ENCODE measurements around the gene ARRDC5.
"Not testable (repeated sequence)": the region's sequence is repeated elsewhere in the genome, so short reads cannot be mapped to it uniquely, and the experiment has no call there.

ARRDC5 gene

DNA sequence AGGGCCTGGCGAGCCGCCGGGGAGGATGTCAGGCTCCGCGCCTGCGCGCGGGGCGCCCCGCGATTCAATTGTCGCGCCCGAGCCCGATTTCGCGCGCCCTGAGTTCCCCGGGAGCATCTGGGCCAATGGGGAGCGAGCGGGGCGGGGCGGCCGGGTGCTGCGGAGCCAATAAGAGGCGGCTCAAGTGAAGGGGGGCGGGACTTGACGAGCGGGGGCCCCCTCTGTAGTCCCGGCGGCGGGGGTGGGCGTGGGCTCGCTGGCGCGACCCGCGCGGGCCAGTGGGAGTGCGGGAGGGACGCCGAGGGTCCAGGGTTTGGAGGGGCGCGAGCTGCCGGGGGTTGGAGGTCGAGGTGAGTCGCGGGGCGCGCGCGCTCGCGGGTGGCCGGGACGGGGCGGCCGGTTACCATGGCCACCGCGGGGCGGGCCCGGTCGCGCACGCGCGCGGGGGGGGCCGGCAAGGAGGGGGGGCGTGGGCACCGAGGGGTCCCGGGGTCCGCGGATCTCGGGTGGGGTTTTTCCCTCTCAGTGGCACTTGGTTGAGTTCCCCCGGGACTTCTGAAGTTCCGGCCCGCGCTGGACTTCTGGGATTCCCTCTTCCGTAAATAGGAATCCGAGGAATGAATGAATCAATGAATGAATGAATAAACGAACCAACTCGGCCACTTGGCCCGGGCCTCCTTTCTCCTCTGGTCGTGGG lies 7.3 kb upstream of the ARRDC5 start:
- DNase-seq: peak; percentile 92 to 93

DNA sequence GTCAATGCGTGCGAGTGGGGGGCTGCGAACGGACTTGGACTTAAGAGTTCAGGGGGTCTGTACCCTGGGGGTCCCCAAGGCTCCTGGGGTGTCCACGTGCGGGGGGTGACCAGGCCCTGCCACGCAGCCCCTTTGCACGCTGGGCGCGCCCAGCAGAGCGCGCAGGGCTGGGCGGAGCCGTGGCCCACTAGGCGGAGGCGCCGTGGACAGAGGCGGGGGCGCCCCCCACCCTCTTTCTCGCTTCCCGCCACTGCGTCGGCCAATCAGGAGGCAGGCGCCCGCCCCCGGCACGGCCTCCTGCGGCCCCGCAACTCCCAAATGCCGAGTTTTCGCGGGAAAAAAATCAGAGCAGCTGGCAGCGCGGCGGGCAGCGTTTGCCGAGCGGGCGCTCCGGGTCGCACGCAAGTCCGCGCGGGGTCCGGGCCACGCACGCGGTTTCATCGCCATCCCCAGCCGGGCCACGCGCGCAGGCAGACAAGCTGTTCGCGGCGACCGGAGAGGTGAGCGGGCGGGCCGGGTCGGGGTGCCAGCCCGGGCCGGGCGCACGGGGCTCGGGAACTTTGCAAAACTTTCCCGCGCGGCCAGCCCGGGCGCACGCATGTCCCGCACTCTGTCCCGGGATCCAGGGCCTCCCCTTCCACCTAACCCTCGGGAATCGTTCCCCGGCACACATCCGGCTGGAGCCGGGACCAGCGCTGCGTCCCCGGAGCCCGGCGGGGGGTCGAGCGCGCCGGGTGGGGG lies 6.6 kb upstream of the ARRDC5 start, which contains the start of gene UHRF1:
Gene UHRF1, plus strand, starts transcription at position 346 of the 741 bp plus-strand sequence. CDS start 1,385 bp downstream, outside the sequence.
- peak in 1 of 2 donors; percentile 3 for DNase-seq

DNA sequence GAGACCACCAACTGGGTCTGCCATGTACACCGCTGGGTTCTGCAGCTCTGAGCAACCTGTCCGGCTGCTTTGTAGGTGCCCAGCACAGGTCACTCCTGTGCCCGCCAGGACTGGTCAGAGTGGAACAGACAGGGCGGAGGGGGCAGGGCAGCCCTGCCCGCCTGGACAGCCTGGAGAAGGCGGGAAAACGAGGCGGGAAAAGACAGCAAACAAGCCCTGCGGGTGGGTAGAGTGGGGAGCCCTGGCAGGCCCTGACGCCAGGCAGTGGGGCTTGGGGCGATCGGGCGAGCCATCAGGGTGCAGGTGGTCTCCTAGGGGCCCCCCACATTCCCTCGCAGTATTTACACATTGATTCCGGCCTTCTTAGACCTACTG lies 6.1 kb upstream of the ARRDC5 start:
- no peak for DNase-seq

DNA sequence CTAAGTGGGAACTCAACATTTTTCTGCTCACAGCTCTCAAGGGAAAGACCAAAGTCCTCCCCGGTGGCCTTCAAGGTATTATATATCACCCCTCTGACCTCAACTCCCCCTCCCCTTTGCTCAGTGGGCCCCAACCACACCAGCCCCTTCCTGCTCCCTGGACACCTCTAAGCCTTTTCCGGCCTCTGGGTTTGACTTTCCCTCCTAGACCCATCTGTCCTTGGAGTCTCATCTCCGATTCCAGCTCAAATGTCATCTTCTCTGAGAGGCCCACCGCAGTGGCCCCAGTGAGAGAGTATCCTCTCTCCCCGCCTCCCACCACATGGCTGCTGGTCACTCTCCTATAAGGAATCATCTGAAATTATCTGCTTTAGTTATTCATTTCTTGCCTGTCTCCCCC lies 5.7 kb upstream of the ARRDC5 start:
- no peak for DNase-seq

DNA sequence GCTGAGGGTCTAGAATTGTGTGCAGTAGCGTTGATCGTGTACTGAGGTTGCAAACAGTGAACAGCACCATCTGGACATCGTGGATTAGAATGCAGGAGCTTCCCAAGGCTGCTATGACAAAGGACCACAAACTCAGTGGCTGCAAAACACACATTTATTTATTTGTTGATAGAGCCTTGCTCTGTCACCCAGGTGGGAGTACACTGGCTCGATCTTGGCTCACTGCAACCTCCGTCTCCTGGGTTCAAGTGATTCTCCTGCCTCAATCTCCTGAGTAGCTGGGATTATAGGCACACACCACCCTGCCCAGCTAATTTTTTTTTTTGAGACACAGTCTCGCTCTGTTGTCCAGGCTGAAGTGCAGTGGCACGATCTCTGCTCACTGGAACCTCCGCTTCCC lies 4.3 kb upstream of the ARRDC5 start:
- no peak for DNase-seq

DNA sequence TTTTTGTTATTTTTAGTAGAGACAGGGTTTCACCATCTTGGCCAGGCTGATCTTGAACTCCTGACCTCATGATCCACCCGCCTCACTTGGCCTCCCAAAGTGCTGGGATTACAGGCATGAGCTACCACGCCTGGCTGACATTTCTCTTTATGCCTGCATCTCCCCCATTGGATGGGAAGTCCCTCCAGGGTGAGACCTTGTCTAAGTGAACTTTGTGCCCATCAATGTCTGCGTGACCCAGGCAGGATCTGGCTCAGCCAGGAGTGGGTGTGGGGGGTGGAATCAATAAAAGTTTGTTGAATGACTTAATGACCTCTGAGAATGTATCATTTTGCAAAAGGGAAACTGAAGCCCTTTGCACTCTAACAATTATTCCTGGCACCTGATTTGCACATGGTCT lies 1.8 kb upstream of the ARRDC5 start:
- no peak for DNase-seq

DNA sequence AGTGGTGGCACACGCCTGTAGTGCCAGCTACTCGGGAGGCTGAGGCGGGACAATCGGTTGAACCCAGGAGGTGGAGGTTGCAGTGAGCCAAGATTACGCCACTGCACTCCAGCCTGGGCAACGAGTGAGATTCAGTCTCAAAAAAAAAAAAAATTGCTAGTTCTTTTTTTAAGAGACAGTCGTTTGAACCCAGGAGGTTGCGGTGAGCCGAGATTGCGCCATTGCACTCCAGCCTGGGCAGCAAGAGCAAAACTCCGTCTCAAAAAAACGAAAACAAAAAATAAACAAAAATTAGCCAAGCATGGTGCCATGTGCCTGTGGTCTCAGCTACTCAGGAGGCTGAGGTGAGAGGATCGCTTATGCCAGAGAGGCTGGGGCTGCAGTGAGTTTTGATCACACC lies 1.8 kb downstream of the ARRDC5 start:
- DNase-seq: not testable (repeated sequence)

DNA sequence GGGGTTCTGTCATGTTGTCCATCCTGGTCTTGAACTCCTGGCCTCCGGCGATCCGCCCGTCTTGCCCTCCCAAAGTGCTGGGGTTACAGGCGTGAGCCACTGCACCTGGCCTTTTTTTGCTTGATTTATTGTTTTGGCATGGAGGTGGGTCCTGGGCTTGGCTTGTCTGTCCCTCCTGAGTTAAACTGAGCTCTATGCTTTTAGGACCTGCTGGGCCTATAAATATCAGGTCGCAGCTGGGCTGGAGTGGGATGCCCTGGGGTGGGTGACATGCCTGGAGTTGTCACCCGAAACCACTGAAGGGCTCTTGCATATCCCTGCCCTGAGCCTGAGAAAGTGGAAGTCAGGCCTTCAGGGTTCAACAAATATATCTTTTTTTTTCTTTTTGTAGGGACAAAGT lies 5.5 kb downstream of the ARRDC5 start:
- no peak for DNase-seq

DNA sequence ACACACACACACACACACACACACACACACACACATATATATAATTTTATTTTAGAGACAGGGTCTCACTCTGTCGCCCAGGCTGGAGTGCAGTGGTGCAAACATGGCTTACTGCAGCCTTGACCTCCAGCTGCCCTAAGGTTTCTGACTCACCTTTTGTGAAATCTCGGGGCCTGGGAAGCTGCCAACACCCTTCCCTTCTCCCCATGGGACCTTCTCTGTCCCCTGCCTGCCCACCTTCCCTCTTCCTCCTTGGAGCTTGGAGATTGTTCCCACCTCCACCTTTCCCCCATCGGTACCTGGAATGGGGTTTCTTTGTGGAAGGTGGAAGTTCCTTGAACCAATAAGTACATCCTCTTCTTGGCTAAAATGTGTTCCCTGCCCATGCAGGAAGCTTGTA lies 6.3 kb downstream of the ARRDC5 start:
- no peak for DNase-seq

DNA sequence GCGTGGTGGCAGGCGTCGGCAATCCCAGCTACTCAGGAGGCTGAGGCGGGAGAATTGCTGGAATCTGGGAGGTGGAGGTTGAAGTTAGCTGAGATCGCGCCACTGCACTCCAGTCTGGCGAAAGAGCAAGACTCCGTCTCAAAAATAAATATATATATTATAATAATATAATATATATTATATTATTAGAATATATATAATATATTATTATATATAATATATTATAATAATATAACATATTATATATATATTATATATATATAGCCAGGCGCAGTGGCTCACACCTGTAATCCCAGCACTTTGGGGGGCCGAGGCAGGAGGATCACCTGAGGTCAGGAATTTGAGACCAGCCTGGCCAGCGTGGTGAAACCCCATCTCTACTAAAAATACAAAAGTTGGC lies 9.7 kb downstream of the ARRDC5 start:
- DNase-seq: not testable (repeated sequence)

DNA sequence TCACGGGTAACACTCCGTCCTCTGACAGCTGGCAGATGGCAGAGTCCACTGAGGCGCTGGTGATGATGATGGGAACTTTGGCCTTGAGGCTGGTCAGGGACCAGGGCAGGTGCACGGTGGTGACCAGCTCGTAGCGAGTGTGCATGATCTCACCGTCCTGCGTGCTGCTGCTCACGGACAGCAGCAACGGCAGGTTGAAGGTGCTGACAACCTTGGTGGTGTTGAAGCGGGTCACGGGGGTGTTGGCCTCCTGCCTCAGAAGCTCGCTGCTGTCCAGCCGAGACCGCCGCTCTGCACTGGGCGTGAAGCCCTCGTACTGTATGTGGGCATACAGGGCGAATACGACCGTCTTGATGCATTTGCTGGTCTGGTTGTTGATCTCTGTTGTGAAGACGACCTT lies 11.6 kb downstream of the ARRDC5 start:
- no peak for DNase-seq

DNA sequence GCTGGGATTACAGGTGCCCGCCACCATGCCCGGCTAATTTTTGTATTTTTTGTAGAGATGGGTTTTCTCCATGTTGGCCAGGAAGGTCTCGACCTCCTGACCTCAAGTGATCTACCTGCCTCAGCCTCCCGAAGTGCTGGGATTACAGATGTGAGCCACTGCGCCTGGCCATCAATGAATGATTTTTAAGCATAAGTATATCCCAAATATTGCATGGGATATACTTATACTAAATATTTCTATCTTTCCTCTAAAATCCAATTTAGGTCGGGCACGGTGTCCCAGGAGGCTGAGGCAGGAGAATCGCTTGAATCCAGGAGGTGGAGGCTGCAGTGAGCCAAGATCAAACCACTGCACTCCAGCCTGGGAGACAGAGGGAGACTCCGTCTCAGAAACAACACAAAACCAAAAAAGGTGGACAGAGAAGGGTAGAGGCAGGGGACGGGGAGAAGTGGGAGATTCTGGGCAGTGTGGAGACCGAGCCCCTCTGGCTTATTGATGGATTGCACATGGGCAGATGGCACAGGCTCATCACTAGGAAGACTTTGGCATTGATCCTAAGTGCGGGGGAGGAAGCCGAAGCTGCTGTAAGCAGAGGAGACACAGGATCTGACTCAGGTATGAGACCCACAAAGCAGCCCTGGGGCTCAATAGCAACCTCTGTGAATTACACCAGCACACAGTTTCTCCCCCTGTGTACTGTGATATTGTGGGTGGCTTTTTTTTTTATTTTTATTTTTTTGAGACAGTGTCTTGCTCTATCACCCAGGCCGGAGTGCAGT lies 13.5 kb downstream of the ARRDC5 start:
- DNase-seq: no peak

DNA sequence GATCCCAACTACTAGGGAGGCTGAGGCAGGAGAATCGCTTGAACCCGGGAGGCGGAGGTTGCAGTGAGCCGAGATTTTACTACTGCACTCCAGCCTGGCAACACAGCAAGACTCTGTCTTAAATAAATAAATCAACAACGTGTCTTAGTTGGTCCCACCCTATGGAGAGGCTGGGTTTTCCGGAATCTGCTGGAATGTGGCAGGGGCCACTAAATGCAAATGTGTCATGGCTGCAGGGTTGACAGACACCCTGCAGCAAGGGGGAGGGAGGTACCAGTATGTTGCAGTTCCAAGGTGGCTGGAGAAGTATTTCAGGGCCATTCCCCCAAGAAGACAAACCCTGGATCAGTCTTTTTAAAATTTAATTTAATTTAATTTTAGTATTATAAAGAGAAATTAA lies 14.9 kb downstream of the ARRDC5 start:
- not testable (repeated sequence) for DNase-seq

DNA sequence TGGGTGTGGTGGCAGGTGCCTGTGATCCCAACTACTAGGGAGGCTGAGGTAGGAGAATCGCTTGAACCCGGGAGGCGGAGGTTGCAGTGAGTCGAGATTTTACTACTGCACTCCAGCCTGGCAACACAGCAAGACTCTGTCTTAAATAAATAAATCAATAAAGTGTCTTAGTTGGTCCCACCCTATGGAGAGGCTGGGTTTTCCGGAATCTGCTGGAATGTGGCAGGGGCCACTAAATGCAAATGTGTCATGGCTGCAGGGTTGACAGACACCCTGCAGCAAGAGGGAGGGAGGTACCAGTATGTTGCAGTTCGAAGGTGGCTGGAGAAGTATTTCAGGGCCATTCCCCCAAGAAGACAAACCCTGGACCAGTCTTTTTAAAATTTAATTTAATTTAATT lies 17.7 kb downstream of the ARRDC5 start:
- not testable (repeated sequence) for DNase-seq

DNA sequence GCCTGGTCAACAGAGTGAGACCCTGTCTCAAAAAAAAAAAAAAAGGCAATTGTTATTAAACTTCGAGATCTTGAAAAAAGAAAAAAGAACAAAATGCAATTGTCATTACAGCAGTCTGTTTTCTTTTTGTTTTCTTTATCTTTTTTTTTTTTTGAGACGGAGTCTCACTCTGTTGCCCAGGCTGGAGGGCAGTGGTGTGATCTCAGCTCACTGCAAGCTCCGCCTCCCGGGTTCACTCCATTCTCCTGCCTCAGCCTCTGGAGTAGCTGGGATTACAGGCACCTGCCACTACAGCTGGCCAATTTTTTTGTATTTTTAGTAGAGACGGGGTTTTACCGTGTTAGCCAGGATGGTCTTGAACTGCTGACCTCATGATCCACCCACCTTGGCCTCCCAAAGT lies 19.8 kb downstream of the ARRDC5 start:
- DNase-seq: not testable (repeated sequence)

DNA sequence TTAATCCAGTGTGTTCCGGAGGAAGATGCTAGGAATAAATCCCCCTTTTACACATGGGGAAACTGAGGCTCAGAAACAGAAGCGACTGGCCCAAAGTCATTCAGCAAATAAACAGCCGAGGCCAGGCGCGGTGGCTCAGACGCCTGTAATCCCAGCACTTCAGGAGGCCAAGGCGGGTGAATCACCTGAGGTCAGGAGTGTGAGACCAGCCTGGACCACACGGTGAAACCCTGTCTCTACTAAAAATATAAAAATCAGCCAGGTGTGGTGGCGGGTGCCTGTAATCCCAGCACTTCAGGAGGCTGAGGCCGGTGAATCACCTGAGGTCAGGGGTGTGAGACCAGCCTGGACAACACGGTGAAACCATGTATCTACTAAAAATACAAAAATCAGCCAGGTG lies 23.7 kb downstream of the ARRDC5 start:
- DNase-seq: no peak

DNA sequence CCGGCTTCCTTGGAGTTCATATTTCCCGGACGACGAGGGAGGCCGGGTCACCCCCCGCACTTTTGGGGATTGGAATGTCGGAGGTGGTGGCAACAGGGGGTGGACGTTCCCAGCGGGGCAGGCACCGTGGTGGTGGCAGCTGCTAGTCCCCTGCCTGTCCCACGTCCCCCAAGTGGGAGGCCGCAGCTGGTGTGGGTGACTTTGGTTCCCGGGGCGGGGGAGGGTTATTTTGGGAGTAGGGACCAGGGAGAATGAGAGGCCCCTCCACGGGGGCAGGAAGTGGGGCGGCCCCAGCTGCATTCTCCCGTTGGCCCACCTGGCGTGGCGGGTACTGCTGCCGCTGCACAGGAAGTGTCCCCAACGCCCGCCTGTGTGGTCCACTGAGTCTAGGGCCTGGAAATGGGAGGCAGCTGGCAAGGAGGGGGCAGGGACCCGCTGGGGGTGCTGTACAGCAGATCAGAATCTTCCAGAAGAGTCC lies 24.2 kb downstream of the ARRDC5 start:
- no peak for DNase-seq

DNA sequence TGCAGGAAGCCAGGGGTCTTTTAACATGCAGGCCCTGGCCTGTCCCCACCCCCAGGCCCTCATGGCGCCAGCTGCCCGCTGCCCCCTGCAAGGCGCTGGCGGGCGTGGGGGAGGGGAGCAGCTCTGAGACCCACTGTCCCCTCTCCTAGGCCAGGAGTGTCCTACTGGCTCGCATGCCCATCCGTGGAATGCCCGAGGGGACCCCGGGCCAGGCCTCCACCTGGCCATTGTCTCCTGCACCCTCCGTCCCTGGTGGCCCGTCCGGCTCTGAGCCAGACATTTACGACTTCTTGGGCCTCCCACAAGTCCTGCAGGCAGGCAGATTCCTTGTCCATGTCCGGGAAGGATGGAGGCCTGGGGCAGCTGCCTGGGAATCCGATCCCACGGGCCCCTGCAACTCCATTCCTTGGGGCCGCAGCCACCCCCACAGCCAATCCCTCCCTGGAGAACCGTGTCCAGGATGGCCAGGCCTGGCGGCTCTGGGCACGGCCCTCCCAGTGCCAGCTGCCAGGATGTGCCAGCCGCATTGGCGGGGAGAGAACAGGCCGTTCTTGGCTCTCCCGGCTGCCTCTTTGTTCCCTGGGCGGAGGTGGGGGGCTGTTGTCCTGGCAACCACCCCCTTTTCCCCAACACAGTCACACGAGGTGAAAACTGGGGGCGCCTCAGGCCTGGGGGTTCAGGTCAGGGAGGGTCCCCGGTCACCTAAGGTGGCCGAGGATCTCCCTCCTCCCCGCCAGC lies 24.8 kb downstream of the ARRDC5 start:
- no peak for DNase-seq

DNA sequence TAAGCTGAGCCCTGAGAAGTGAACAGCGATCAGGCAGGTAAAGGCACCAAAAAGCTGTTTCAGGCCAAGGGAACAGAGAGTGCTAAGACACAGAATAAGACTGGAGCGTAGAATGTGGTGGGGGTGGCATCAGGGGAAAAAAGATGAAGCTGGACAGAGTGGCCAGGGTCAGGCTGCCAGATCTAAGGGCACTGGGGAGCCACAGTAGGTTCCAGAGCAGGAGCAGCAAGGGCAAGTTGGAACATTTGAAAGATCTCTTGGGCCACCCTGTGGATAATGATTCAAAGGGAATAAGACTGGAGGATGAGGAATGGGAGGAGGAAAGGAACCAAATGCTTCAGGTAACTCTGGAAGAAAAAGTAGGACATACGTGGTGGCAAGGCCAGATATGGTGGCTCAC lies 28.8 kb downstream of the ARRDC5 start:
- DNase-seq: no peak

DNA sequence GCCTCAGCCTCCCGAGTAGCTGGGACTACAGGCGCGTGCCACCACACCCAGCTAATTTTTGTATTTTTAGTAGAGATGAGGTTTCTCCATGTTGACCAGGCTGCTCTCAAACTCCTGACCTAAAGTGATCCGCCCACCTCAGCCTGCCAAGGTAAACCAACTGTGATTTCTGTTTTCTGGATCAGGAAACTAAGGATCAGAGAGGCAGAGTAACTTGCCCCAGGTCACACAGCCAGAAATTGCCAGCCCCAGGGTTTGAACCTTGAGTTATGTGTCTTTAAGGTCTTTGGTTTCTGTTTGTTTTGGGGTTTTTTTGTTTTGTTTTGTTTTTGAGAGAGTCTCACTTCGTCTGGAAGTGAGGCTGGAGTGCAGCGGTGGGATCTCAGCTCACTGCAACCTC lies 31.0 kb downstream of the ARRDC5 start:
- no peak for DNase-seq

DNA sequence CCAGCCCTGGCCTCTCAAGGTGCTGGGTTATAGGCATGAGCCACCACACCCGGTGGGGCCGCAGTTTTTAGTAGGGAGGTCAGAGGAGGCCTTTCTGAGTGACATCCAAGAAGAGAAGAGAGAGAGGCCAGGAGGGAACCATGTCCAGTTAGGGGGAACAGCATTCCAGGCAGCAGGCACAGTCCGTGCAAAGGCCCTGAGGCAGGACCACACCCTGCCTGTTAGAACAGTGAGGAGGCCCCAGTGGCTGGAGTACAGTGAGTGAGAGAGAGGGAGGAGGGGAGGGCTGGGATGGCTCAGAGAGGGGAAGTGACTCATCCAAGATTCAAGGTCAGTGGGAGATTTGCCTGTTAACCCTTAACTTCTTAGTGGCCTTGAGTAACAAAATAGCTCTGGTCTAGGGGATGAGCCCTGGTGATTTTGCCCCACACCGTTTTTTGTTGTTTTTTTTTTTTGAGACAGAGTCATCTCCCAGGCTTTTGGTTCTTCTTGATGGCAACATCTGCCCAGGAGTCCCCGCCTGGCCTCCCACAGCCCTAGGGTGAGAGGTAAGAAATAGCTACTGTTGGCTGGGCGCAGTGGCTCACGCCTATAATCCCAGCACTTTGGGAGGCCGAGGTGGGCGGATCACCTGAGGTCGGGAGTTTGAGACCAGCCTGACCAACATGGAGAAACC lies 32.5 kb downstream of the ARRDC5 start:
- peak in 1 of 2 donors; percentile 70 for DNase-seq

DNA sequence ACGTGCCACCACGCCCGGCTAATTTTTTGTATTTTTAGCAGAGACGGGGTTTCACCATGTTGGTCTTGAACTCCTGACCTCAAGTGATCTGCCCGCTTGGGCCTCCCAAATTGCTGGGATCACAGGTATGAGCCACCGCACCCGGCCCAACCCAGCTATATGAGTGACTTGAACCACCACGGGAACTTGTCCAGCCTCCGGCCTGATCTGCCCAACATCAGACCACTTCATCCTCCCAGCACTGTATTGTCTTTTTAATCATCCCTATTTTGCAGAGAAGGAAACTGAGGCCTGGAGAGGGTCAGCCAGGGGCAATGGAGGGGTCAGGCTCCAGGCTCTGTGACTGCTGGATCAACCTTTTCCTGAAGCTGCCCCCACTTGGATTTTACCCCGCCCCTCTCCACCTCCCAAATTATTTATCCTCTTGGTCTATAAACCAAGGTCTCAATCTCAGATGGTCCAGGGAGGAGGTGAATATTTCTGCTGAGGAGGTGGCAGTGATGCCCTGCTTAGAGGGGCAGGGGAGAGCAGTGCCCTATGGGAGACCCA lies 34.3 kb downstream of the ARRDC5 start:
- DNase-seq: no peak
